HG02973 (cell line): ENCODE data around the gene PLCL2.

ENCODE experiments used
- ATAC-seq: cut with Tn5 transposase; IDR thresholded peaks from one replicate; pipeline ENCODE4 v1.9.1; 2021; ENCODE audit warnings: moderate library complexity; ENCODE audit not compliant: unreplicated experiment

The PLCL2 gene

DNA sequence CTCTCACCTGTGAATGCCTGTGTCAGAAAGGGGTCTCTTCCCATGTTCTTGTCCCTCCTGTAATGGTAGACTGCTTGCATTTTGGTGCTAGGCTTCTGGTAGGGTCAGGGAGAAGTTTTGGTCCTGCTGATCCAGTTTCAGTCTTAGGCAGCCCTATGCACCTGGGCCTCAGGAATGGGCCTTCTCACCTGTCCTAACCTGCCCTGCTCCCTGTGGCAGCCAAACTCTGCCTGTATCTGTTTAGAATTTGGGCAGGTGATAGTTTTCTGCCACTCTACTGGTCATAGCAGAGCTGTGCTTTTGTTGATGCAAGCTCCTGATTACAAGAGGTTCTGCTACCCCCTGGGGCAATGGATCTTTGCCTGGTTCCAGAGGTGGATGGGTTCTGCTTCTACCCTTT, 118.7 kb downstream of the PLCL2 start:
- ATAC-seq = no peak

DNA sequence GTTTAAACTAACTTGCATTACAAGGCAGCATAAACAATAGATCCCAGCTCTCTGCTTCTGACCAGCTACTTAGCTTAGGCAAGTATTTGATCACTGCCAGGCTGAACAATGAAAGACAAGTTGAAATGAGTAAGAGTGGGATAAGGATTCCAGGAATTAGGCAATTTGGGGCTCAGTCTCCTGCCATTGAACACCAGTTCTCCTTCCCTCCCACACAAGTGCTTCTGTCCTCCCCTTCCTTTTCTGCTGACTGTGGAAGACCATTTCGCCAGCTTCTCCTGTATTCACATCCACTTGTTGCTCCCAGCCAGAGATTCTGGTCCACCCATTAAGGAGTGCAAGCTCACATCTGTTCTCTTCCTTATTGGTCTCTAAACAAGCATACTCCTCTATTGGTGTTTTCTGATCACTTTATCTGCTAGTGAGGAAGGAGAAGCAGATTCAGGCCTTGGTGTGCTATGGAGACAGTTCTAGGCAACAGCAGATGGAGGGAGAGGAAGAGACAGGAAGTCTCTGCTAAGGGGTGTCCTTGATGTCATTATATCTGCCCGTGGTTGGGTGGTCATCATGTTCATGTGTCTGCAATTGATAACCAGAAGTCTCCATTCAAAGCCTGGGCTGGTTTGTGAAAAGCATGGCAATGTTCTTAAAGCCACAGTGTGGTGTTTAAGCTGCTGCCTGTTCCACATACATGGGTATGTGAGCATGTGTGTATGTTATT, 121.5 kb downstream of the PLCL2 start:
- ATAC-seq = no peak

DNA sequence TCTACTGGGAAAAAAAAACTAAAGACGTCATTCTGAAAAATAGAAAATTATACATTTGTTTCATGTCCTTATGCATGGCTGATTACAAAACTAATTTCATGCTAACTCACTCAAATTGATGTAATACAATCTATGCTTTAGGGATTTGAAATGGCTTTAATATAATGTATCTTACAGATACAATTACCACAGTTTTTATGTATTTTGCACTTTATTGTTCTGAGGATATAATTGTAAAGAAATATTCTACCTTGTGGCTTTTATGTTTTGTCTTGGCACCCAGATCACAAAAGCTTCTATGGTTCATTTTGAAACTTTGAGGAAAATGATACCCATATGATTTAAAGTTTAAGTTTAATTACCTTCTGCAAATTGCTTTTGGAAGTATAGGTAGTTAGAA, 122.5 kb downstream of the PLCL2 start:
- ATAC-seq = no peak

DNA sequence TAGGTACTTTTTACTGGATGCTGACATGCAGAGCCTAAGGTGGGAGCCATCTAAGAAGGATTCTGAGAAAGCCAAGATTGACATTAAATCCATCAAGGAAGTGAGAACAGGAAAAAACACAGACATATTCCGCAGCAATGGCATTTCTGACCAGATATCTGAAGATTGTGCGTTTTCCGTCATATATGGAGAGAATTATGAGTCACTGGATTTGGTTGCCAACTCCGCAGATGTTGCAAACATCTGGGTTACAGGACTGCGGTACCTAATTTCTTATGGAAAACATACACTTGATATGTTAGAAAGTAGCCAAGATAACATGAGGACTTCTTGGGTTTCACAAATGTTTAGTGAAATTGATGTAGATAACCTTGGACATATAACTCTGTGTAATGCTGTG, 125.1 kb downstream of the PLCL2 start:
- ATAC-seq = no peak

DNA sequence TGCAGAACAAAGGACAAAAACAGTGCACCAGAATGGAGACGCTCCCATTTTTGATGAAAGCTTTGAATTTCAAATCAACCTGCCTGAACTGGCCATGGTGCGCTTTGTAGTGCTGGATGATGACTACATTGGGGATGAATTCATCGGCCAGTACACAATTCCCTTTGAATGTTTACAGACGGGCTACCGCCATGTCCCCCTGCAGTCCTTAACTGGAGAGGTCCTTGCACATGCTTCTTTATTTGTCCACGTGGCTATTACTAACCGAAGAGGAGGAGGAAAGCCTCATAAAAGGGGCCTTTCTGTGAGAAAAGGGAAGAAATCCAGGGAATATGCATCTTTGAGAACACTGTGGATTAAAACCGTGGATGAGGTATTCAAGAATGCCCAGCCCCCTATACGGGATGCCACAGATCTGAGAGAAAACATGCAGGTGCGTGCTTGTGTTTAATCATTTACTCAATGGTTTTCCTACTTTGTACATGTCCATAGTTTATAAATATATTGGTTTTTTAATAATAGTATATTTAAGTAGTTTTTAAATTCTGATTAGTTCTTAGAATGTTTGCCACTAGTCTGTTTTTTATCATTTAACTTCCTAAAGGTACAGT, 127.1 kb downstream of the PLCL2 start:
- ATAC-seq = no peak

DNA sequence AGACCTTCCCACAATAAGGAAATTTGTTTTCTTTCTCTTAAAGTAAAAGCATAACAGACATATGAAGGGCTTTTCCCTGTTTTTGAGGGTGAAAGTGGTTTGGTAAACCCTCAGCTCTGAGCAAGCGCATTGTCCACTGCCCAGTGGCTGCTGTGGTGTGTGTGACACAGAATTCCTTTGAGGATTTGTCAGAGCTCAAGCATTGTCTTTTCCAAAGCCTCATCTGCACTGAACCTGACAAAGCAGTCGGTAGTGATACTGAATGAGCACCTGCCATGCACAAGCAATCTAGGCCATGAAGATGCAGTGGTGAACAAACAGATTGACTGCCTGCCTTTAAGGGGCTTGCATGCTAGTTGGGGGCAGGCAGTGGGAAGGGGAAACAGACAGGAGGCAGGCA, 128.3 kb downstream of the PLCL2 start:
- ATAC-seq = no peak

DNA sequence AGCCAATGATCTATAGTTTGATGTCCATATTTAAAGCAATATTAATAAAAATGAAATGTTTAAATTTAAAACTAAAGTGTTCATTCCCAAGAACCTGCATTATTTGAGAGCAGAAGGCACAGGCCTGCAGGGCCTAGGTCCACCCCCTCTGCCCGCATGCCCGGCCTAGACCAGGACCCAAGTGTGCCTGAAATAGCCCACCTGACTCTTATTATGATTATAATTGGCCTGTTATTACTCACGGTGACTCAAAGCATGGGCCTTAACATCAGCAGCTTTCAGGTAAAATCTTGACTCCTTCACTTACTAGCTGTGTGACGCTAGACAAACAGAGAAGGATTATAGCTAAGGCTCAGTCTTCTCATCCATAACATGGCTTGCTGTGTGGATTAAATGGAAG, 128.8 kb downstream of the PLCL2 start:
- peak; percentile 62 for ATAC-seq

DNA sequence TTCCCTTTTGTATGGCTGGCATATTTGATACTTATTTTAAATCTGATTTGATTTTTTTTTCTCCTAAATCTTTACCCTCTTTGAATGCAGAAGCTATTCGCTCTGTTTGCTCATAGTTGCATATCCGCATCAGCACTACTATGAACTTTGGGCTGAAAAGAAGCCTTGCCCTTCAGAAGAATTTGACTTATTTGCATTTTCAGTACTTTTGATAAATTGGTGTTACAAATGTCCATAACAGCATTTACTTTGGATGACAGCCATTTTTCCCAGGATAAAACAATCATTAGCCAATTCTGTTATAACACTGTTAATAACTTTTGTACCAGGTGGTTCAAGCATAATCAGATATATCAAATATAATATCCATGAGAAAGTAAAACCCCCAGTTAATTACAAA, 129.5 kb downstream of the PLCL2 start:
- no peak for ATAC-seq

DNA sequence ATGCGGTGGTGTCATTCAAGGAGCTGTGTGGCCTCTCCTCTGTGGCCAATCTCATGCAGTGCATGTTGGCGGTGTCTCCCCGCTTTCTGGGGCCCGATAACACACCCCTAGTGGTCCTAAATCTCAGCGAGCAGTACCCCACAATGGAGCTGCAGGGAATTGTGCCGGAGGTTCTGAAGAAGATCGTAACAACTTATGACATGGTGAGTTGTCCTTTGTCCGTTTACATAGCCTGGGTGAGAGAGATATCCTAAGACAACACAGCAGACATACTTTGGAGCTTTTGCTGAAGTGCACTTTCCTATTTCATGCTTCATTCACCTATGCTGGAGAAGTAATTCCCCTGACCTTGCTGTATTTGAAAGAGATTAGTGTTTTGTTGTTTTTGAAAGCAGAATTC, 130.0 kb downstream of the PLCL2 start:
- no peak for ATAC-seq

DNA sequence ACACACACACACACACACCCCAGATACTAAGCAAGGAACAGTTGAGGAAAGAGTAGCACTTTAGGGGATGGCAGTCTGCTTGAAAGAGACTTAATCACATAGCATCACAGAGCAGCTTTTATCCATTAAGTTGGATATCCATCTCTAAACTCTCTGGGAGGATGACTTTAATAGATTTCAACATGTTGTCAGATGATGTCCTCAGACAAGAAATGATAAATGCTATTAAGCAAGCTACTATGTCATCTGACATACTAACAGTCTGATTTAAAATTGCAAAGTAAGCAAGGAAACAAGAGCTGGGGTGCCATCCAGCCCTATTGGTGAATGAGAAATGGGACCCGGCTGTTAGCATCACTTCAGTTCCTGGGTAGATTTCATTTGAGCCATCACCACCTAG, 136.9 kb downstream of the PLCL2 start:
- no peak for ATAC-seq

DNA sequence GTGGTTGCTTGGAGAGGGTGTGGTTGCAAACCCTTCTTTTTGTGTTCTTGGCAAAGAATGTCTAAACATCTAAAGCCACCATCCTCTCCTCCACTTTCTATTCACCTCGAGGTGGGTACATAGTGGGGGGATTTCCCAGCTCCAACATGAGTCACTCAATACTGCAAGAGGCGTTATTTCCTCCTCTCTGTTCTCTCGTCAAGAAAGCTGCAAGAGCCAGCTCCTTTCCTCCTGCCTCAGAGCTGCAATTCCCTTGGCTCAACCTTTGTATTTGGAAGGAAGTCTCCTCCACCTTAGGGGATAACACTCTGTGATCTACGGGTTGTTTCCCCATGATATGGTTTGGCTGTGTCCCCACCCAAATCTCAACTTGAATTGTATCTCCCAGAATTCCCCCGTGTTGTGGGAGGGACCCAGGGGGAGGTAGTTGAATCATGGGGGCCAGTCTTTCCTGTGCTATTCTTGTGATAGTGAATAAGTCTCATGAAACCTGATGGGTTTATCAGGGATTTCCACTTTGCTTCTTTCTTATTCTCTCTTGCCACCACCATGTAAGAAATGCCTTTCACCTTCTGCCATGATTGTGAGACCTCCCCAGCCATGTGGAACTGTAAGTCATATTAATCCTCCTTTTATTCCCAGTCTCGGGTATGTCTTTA, 138.4 kb downstream of the PLCL2 start:
- peak; percentile 92 for ATAC-seq

DNA sequence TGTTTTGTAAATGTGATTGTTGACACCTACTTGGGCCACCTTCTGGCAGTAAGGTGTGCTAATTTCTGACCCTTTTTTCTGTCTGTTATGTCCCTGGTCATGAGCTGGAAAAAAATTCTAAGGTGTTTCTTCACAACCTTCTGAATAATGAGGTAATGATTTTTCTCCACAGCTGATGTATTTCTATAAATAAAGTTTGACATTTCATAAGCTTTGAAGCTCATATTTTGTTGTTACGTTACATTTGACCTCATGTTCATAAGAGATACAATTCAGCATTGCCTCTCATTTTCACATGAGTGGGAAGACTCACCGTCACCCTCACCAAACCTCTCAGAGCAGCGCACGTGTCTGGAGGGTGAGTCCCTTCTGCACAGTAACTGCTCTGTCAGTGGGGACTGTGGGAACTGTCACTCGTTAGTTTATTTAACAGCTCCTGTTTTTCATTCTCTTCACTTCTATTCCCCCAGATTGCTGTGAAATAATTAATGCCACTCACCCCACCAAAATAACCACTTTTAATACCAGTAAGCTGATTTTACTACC, 140.9 kb downstream of the PLCL2 start:
- no peak for ATAC-seq

DNA sequence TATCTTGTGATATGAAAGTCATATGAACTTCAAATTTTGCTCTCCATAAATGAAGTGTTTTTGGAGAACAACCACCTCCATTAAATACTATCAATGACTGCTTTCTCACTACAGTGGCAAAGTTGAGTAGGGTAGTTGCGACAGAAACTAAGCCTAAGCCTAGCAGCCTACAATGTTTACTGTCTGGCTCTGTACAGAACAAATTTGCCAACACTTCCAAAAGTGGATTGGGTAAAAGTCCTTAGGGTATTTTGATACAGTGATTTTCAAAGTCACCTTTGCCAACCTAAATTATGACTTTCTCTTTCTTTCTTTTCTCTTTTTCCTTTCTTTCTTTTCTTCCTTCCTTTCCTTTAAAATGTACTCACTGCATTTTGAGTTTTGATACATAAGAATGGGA, 142.6 kb downstream of the PLCL2 start:
- no peak for ATAC-seq

DNA sequence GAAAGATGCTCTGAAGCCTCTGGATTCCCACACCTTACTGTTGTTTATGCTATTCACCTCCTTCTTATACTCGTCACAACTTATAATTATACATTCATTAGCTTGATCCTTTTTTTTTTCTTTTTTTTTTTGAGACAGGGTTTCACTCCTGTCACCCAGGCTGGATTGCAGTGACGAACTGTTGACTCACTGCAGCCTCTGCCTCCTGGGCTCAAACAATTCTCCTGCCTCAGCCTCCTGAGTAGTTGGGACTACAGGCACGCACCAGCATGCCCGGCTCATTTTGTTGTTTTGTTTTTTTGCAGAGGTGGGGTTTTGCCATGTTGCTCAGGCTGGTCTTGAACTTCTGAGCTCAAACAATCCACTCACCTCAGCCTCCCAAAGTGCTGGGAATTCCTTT, 143.6 kb downstream of the PLCL2 start:
- no peak for ATAC-seq

DNA sequence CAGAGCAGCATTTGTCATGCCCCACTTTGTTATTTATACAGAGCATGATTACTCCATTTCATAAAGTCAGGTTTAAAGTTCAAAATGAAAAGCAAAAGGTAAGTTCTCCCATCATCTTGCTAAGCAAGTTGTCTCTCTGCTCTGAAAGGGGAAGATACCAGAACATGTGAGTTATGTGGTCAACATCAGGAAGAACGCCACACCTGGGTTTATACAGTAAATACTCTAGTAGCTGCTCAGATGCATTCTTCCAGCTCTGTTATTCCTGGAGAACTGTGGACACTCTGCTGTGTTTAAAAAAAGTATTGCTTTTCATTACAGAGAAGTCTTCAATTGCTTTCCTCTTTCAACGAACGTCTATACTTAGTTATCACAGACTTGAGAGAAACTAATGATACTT, 145.7 kb downstream of the PLCL2 start:
- ATAC-seq = no peak

DNA sequence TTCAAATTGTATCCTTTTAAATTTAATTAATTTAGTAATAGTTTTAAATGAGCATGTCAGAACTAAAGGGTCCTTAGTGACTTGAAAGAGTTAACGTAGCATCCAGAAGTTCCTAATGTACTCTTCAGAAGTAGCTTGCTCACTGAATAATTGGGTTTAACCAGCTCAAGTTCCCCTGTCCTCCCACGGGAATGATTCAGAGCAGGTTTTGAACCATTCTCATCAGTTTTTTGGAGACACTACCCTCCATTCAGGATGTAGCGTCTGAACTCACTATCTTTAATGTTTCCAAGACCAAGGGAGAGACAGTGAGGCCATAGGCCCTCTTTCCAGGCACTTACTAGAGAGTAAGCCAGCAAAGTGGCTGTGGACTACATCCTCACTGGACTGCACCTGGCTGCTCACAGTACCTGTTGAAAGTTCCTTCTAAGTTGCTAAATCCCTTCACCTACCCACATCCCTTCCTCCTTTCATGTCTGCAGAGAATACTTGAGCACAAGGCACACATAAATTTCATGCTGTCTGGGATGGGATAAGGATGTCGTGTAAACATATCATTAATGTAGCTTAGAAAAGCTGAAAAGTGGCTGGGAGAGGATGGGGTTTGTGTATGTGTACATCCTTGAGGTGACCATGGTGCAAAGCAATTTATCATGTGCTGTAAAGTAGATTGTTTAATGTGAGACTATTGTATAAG, 146.3 kb downstream of the PLCL2 start:
- no peak for ATAC-seq

DNA sequence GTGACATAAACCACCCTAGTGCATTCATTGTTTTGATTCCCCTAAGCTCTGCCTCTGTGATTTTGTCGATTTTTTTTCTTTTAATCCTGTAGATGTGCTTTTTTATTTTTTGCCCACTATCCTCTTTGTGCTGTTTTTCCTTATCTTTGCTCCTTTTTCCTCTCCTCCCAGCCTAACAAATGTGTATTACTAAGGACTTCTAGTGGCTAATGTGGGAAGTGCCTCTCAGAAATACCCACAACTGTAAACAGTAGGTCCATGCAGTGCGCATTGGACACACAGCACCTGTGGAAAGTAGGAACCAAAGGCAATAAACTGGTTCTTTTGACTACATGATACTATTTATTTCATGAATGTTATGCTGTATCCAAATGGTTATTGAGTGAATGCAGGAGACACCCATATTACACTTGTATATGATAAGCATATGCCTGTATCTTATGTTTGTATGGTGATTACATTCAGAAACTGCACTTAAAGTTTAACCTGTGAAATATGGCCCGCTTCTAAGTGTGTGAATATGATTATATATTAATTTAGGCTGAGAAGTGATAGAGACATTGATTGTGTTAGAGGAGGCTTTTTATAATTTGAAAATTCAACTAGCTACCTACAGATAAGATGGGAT, 147.8 kb downstream of the PLCL2 start:
- no peak for ATAC-seq

DNA sequence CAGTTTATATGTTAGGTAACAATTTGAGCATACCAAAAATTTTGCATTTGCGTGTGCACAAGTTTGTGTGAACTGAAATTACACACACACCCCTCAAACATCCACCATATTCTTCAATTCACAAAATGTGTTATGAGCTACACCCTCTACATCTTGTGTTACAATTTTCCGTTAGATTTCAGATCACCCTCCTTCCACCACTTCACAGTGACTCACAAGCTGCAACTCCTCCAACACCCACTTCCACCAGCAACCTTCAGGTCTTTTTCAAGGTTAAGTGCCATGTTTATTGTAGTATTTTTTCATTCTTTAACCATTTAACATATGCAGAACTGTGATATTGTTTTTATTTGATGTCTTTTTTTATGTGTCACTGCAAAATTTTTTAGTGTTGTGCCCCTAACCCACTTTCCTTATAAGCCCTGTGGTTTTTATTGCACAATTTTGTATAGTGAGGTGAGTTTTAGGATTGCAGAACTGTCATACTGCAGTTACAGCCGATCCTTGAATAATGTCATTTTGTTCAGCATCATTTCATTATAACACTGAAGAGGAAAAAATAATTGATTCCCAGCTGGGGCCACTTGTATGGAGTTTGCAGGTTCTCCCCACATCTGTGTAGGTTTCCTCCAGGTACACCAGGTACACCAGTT, 148.9 kb downstream of the PLCL2 start:
- ATAC-seq = no peak

DNA sequence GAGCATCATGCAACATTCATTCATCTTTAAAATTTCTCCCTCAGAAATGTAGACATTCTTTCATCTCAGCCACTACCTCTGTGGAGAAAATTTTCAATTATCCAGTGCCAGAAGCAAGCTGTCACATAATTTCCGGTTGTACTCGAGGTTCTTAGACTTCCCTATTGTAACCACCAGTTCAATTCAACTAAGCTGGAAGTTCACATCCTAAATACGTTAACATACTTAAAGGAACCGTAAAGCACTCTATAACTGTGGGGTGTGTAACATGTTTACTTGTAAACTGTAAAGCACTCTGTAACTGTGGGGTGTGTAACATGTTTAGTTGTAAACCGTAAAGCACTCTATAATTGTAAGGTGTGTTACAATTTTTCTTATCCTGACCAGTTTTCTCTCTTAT, 150.3 kb downstream of the PLCL2 start:
- no peak for ATAC-seq

DNA sequence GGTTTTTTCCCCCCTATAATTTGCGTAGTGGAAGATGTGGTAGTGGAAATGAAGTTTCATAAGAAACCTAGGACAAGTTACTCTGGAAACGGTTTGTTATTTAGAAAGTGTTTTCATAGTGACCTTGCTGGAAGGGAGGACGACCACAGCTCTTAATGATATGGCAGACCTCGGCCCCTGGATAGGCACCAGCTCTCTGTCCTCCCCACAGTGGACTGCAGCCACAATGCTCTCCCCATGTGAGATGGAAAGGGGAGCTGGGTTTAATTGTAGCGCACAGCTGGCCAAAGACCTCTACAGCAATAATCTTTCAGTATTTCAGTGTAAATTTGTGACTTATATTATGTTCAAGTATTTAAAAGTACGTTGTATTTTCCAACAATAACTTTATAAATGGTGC, 151.2 kb downstream of the PLCL2 start:
- ATAC-seq = no peak

DNA sequence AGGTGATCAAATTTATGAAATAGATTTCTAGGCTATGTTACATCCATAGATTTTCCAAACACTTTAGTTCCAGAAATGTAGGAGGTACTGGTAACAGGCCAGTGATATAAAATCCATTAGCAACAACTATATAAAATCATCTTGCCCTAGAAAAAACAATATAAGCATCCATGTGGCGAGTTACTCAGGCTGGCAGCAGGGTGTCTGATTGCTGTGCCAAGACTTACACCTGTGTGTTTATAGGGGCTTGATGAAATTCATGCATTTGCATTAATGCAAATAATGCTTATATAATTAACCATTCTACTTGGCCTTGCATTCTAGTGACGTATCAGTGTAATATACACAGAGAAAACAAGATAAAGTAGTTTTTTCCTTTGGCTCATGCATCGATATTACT, 153.4 kb downstream of the PLCL2 start:
- no peak for ATAC-seq
